ENCODE data around the gene C1orf159. TPM values are rescaled to one million over a fixed set of nuclear protein-coding genes. Genes with fewer than 3 reads are reported as not detected.

The C1orf159 gene
- total and polyA plus RNA-seq, 9 of the 15 experiments (the other 6 are each of a cell fraction or from before 2014, with no cell fraction given), result 0.28 to 54.9 (median 10.6) TPM

DNA sequence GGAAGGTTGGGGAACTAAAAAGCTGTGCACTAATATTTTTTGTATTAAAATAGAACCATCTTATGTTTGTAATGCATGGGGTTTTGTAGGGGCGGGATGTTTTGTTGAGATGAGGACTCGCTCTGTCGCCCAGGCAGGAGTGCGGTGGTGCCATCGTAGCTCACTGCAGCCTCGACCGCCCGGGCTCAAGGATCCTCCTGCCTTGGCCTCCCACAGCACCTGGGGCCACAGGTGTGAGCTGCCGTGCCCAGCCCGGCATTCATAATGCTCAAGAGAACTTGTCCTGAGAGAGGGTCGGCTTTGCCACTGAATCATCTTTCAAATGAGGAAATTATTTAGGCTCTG is 3.0 kb upstream of the C1orf159 start:
- Histone ChIP-seq H3K4me2 (ENCODE audit: insufficient read depth, low read length) (no peak overlapping the region), H4K20me1 (replicated peaks; ENCODE audit: control insufficient read depth, insufficient read depth, low read length) (peaks cover 4% of the 10 kb centered on the region; the same call in 1 of the 2 replicates), H3K79me2 (ENCODE audit: control insufficient read depth, insufficient read depth, low read length) (peaks cover 16% of the 10 kb centered on the region), H3K9ac (ENCODE audit: insufficient read depth in 1 of 2, low read depth in 2 of 2, low read length in 2 of 2) (no peak overlapping the region), H2AFZ (ENCODE audit: low read depth, low read length) (no peak overlapping the region), H3K27me3 (ENCODE audit: control insufficient read depth in 2 of 2, insufficient read depth in 2 of 2, low read length in 2 of 2) (peaks cover 25 to 51% of the 10 kb centered on the region in 2 experiments; a peak in 4 of 5 replicates), H3K36me3 (ENCODE audit: control insufficient read depth, insufficient read depth, low read length) (no peaks in the 10 kb centered on the region), H3K4me1 (replicated peaks in 1 of 2; ENCODE audit: control insufficient read depth in 2 of 2, insufficient read depth in 2 of 2, low read length in 2 of 2) (peaks cover 0 to 55% of the 10 kb centered on the region in 2 experiments; a peak in 3 of 5 replicates), H3K9me1 (ENCODE audit: control insufficient read depth, insufficient read depth, low read length) (no peaks in the 10 kb centered on the region), H3K27ac (ENCODE audit: extremely low read depth, low read depth, low read length) (no peak overlapping the region), H3K4me3 (no peak overlapping the region), H3K9me3 (replicated peaks; ENCODE audit: control insufficient read depth, insufficient read depth, low read depth, low read length) (peaks cover 11% of the 10 kb centered on the region)
- 29% methylated on average over 11 of the region's 11 CpGs for WGBS (ENCODE audit: insufficient coverage, low coverage, missing lambda C conversion rate)
- DNase-seq (ENCODE audit: extremely low read depth in 1 of 4, low spot score in 3 of 4) (no peak), ATAC-seq (no peak), FAIRE-seq (no peak)
- TF ChIP-seq L3MBTL2 (IDR thresholded peaks at IDR 0.05) (no peak), POLR2B (IDR thresholded peaks at IDR 0.05; ENCODE audit: low read depth, partially characterized antibody) (no peak), RBM34 (IDR thresholded peaks at IDR 0.05; ENCODE audit: borderline replicate concordance, insufficient read depth, low read length) (no peak), ZNF717 (CRISPR knock-in tag; IDR thresholded peaks at IDR 0.05) (no peak), NR0B1 (IDR thresholded peaks at IDR 0.05; ENCODE audit: partially characterized antibody) (no peak), ESRRB (CRISPR knock-in tag; IDR thresholded peaks at IDR 0.05; ENCODE audit: borderline replicate concordance) (no peak), ERF (CRISPR knock-in tag; IDR thresholded peaks at IDR 0.05) (no peak)
- intact Hi-C loops (cut with micrococcal nuclease) (no loop called here), in situ Hi-C loops (cut with MboI) (no loop called here)
- CTCF ChIA-PET (ENCODE audit: low intra/inter-chr PET ratio), result no interaction called here
- BruUV-seq (replicated peaks), result no TSS peak
- POLR2A ChIA-PET, result no interaction called here
